HL-60/S4 treated with retinoic acid at 250 ng/mL for 4 days and 3 days (cell line): Measurements from ENCODE around the gene ZNF280B.
"Not testable (repeated sequence)": the region's sequence is repeated elsewhere in the genome, so short reads cannot be mapped to it uniquely, and the experiment has no call there.

ENCODE experiments used
- in situ Hi-C: fragments of 300-500 bp; cut with MboI; formaldehyde crosslinking; loops from 2 replicates; pipeline ENCODE4 v1.7.0; 2022; ENCODE audit warnings: low sequenced_read_pairs

The ZNF280B gene

GRCh38 chr22:22465782-22466181 lies 42.8 kb downstream of the ZNF280B start:
- in situ Hi-C loops: loop anchor here (25.0 kb wide), 1 partner anchor 422 kb away; the partner anchor contains the start of gene IGLL5

- in situ Hi-C loops: loop anchor here (25.0 kb wide), 1 partner anchor 422 kb away; the partner anchor contains the start of gene IGLL5
These were observed 43.4 kb downstream of the ZNF280B start for GRCh38 chr22:22465094-22465602.

DNA sequence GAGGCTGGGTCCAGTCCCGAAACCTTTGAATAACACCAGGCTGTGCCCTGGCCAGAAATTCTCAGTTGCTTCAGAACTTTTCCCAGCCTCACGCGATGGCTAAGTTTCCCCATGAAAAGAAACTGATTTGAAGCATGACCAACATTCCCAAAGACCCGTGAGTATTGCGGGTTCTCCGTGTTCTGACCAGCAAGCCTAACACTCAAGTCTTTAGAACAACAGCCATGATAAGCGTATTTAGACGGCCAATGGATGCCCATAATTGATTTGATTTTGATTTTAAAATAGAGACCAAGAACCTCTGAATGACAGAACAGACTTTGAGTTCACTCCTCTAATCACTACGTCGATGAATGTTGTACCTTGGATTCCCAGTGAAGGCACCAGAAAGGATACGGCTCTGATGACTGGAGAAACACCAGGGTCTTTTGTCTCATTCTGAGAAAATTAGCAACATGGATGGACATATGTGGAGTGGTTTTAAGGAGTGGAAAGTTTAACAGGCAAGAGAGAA lies 43.9 kb downstream of the ZNF280B start:
- in situ Hi-C loops: loop anchor here (25.0 kb wide), 1 partner anchor 423 kb away; the partner anchor contains the start of gene IGLL5

GRCh38 chr22:22463855-22464540 lies 44.5 kb downstream of the ZNF280B start:
- in situ Hi-C loops: loop anchor here (25.0 kb wide), 1 partner anchor 423 kb away; the partner anchor contains the start of gene IGLL5

GRCh38 chr22:22462813-22463567 lies 45.6 kb downstream of the ZNF280B start:
- in situ Hi-C loops: loop anchor here (25.0 kb wide), 1 partner anchor 424 kb away; the partner anchor contains the start of gene IGLL5

DNA sequence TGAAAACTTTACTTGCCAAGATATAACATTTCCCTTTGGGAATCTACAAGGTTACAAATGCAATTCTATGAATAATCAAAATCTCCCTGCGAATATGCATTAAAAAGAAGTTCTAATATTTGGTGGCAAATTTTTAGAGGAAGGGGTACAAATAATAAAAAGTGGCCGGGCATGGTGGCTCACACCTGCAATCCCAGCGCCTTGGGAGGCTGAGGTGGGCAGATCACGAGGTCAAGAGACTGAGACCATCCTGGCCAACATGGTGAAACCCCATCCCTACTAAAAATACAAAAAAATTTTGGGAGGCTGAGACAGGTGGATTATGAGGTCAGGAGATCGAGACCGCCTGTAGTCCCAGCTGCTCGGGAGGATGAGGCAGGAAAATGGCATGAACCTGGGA lies 47.0 kb downstream of the ZNF280B start:
- in situ Hi-C loops: loop anchor here (25.0 kb wide), 1 partner anchor 426 kb away; the partner anchor contains the start of gene IGLL5

DNA sequence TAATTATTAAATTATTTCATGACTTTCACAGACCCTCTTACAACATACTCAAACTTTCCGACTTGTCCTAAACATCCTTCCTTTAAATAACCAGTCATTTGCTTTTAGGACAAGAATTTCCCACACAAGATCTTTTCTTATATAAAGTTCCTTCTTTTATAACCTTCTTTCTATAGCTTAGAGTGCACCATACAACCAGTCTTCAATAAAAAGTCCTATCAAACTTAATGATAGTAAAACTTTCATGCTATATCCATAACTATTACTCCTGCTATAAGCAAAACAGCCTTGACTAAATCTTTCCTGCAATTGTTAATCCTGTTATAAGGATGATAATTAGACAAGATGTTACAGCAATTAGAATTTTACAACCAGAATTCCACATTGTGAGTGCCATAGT lies 47.4 kb downstream of the ZNF280B start:
- in situ Hi-C loops: loop anchor here (25.0 kb wide), 1 partner anchor 426 kb away; the partner anchor contains the start of gene IGLL5

GRCh38 chr22:22460635-22461034 lies 47.9 kb downstream of the ZNF280B start:
- in situ Hi-C loops: loop anchor here (25.0 kb wide), 1 partner anchor 427 kb away; the partner anchor contains the start of gene IGLL5

GRCh38 chr22:22460060-22460459 lies 48.5 kb downstream of the ZNF280B start:
- in situ Hi-C loops: loop anchor here (25.0 kb wide), 1 partner anchor 427 kb away; the partner anchor contains the start of gene IGLL5

- in situ Hi-C loops: loop anchor here (25.0 kb wide), 1 partner anchor 428 kb away; the partner anchor contains the start of gene IGLL5
These were observed 49.5 kb downstream of the ZNF280B start for GRCh38 chr22:22458896-22459588.

DNA sequence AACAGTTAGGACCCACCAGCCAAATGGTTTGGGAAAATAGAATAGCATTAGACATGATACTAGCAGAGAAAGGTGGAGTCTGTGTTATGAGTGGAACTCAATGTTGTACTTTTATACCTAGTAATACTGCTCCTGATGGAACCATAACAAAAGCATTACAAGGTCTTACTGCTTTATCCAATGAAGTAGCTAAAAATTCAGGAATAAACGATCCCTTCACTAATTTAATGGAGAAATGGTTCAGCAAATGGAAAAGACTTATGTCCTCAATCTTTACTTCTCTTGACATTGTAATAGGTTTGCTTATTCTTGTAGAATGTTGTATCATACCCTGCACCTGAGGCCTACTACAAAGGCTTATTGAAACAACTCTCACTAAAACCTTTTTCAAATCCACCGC lies 50.2 kb downstream of the ZNF280B start:
- in situ Hi-C loops: loop anchor here (25.0 kb wide), 1 partner anchor 429 kb away; the partner anchor contains the start of gene IGLL5

DNA sequence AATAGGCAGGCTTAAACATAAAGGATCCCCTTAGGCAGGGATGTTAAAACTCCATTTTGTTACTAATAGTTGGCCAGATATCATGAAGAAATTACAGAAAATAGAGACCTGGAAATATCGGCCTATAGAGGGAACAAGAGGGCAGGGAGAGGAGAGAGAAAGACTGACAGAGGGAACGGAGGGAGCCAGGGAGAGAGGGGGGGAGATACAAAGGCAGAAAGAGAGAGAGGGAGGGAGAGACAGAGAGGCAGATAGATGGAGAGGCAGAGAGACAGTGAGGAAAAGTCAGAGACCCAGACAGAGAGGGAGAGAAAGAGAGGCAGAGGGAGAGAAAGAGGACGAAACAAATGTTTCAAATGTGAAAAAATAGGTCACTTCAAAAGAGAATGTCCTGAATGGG lies 53.5 kb downstream of the ZNF280B start:
- in situ Hi-C loops: loop anchor here (25.0 kb wide), 1 partner anchor 432 kb away; the partner anchor contains the start of gene IGLL5

- in situ Hi-C loops: loop anchor here (25.0 kb wide), 1 partner anchor 434 kb away; the partner anchor contains the start of gene IGLL5
These were observed 55.4 kb downstream of the ZNF280B start for GRCh38 chr22:22452996-22453686.

DNA sequence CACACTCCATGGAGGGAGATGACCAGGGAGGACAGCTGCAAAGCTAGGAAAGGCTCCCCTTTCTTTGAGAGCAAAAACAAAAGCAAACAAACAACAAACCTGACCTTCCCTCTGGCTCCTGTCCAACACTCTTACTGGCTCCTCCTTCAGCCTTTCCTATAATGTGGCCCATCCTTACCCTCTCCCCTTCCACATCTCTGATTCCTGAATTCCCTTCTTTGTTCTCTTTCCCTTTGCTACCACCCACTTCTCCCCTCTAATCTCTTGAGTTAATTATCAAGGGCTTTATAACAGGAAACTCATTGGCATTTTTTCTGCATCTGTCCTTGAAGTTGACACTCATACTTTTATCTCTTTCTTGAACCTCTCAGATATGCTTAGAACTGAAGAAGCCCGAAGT lies 56.3 kb downstream of the ZNF280B start:
- in situ Hi-C loops: loop anchor here (25.0 kb wide), 1 partner anchor 435 kb away; the partner anchor contains the start of gene IGLL5

GRCh38 chr22:22450343-22450839 lies 58.2 kb downstream of the ZNF280B start:
- in situ Hi-C loops: loop anchor here (25.0 kb wide), 1 partner anchor 437 kb away; the partner anchor contains the start of gene IGLL5

DNA sequence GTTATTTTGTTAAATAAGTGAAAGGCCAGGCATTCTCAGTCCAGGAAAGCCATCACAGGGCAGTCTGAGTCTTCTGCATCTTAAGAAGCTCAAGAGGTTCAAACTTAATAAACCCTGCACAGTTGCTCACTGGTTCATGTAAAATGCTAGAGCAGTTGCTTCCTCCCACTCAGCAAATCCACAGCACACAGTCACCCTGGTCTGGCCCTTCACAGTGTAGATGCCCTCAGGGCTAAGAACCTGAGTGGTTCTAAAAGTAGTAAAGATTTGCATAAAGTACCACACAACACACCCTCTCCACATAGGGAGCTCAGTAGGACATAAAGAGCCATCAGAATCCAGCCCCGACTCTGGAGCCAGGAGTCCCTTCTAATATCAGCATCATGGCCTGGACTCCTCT lies 58.7 kb downstream of the ZNF280B start:
- in situ Hi-C loops: loop anchor here (25.0 kb wide), 1 partner anchor 437 kb away; the partner anchor contains the start of gene IGLL5

DNA sequence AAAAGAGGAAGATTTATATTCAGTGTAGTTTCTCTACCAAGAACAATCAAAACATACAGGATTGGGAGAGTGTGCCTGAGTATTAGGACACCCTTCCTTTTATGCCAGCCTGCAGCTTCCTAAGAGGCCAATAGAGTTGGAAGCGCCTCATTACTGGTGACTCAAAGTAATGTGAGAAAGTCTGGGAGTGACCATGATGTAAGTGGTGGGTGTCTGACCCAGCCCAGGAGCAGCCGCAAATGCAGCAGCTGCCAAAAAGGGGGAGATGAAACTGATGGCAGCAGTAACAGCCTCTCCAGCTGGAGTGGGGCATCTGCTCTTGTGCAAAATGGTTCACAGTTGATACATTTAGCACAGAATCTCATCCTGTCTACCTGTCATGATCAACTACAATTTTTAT lies 62.0 kb downstream of the ZNF280B start:
- in situ Hi-C loops: no loop called here

GRCh38 chr22:22444007-22444589 lies 64.4 kb downstream of the ZNF280B start:
- in situ Hi-C loops: not testable (repeated sequence)
